Measurements from ENCODE around the gene MVB12A. TPM values are rescaled to one million over a fixed set of nuclear protein-coding genes. Genes with fewer than 3 reads are reported as not detected.

The MVB12A gene
- total and polyA plus RNA-seq, 2 of the 8 experiments (the other 6 are each of a cell fraction or from before 2014, with no cell fraction given) = 37.9 to 76.6 TPM

DNA sequence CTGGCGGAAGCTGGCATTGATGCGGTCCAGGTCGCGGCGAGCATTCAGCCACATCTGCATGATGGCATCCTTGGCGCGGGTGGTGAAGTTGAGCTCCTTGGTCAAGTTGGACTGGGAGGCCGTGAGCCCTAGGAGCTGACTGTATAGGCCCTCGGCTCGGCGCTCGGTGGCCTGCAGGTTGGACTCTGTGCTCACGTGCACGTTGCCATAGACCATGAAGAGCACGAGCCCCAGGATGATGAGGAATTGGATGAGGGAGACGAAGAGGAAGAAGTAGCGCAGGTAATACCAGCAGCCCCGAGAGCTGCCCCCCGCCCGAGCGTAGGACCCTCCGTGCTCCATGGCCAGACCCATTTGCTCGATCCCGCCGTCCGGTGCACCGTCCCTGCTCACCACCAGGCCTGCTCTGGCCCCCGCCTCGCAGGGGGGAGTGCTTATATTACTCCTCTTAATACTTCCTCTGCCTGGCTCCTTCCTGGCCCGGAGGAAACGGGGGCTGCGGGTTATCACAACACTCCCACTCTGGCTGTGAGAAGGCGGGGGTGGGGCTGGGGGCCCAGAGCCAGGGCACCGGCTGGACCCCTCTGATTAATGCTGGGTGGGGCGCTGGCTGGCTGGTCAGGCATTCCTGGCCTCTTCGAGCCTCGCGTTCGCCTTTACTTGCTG, 42.8 kb upstream of the MVB12A start, which contains the start of gene PLVAP (continued):
- TF ChIP-seq CTBP2 (IDR thresholded peaks at IDR 0.05; ENCODE audit: borderline replicate concordance, insufficient read depth, insufficient read length, low read length) (no peak), E2F6 (IDR thresholded peaks at IDR 0.05) (no peak), JUND (IDR thresholded peaks at IDR 0.05; ENCODE audit: low read length) (no peak), FOSL1 (IDR thresholded peaks at IDR 0.05; ENCODE audit: insufficient read depth, low read depth, low read length) (no peak), CHD7 (IDR thresholded peaks at IDR 0.05; ENCODE audit: insufficient replicate concordance, low read length) (no peak)
